IMR-90 (cell line): ENCODE data around the gene CXCL16. TPM values are rescaled to one million over a fixed set of nuclear protein-coding genes. Genes with fewer than 3 reads are reported as not detected.

Experiments used
- ATAC-seq: fragments of 200-7000 bp; cut with Tn5 transposase; 2 replicates; pipeline ENCODE4 v1.9.1; 2020; ENCODE audit warnings: low read depth, mild to moderate bottlenecking, moderate library complexity
- BruUV-seq: library from RNA; stranded (reverse); fragments of 400-500 nt; replicated peaks from 2 replicates; lab custom pipeline; 2021; lab: Mats Ljungman, UMichigan
- CTCF ChIA-PET: fragments of 300-600 bp; formaldehyde crosslinking; extraction: SDS; loops from one replicate; lab custom pipeline; 2021; ENCODE audit warnings: antibody characterized with exemption; lab: Yijun Ruan, JAX
- POLR2A ChIA-PET: fragments of 300-600 bp; sonication (Branson Sonifier 250); formaldehyde crosslinking; loops from one replicate; lab custom pipeline; 2022; ENCODE audit warnings: antibody characterized with exemption; ENCODE audit not compliant: unreplicated experiment; lab: Charles Lee
- DNase-seq: peaks from one replicate; pipeline ENCODE4 v3.0.0; 2013
- H2AFZ ChIP-seq: replicated peaks from 2 replicates; pipeline ENCODE3; 2013; ENCODE audit warnings: low read length, mild to moderate bottlenecking; ENCODE audit not compliant: poor library complexity
- H2AK5ac ChIP-seq: 2 replicates; pipeline ENCODE4 v1.6.1; 2013; ENCODE audit warnings: low read depth, low read length, inconsistent platforms
- H2AK9ac ChIP-seq: replicated peaks from 2 replicates; pipeline ENCODE3; 2013; ENCODE audit warnings: mild to moderate bottlenecking, low read depth, low read length, moderate library complexity; ENCODE audit not compliant: poor library complexity
- H2BK120ac ChIP-seq: 2 replicates; pipeline ENCODE4 v1.6.1; 2013; ENCODE audit warnings: low read depth, low read length, inconsistent platforms
- H2BK15ac ChIP-seq: 3 replicates; pipeline ENCODE4 v1.6.1; 2013; ENCODE audit warnings: low read depth, low read length, inconsistent platforms
- H2BK20ac ChIP-seq: 2 replicates; pipeline ENCODE4 v1.6.1; 2013; ENCODE audit warnings: low read depth, mild to moderate bottlenecking, inconsistent platforms, low read length, moderate library complexity
- H2BK5ac ChIP-seq: 2 replicates; pipeline ENCODE4 v1.6.1; 2013; ENCODE audit warnings: mild to moderate bottlenecking, low read depth, low read length, inconsistent platforms; ENCODE audit not compliant: poor library complexity, severe bottlenecking
- H3K14ac ChIP-seq: replicated peaks from 2 replicates; pipeline ENCODE4 v1.6.1; 2013; ENCODE audit warnings: low read depth, low read length, inconsistent platforms
- H3K18ac ChIP-seq: 2 replicates; pipeline ENCODE4 v1.6.1; 2013; ENCODE audit warnings: low read depth, low read length, control low read depth
- H3K23ac ChIP-seq: 2 replicates; pipeline ENCODE4 v1.6.1; 2013; ENCODE audit warnings: low read depth, low read length, inconsistent platforms
- H3K27ac ChIP-seq: 2 replicates; pipeline ENCODE4 v1.5.1; 2013; ENCODE audit warnings: mild to moderate bottlenecking, control low read depth, low read length; ENCODE audit not compliant: insufficient read depth
- H3K27me3 ChIP-seq: 2 replicates; pipeline ENCODE4 v1.6.1; 2013; ENCODE audit warnings: low read length; ENCODE audit not compliant: control insufficient read depth, insufficient read depth
- H3K36me3 ChIP-seq: 2 replicates; pipeline ENCODE4 v1.6.1; 2013; ENCODE audit warnings: low read length, mixed read lengths; ENCODE audit not compliant: control insufficient read depth, insufficient read depth
- H3K4ac ChIP-seq: 2 replicates; pipeline ENCODE4 v1.6.1; 2013; ENCODE audit warnings: low read depth, low read length, inconsistent platforms
- H3K4me1 ChIP-seq: 2 replicates; pipeline ENCODE4 v1.6.1; 2013; ENCODE audit warnings: low read length, mixed read lengths; ENCODE audit not compliant: control insufficient read depth, insufficient read depth
- H3K4me2 ChIP-seq: 2 replicates; pipeline ENCODE4 v1.6.1; 2013; ENCODE audit warnings: low read depth, mild to moderate bottlenecking, control low read depth, low read length, moderate library complexity
- H3K4me3 ChIP-seq: 2 replicates; pipeline ENCODE4 v1.5.1; 2013; ENCODE audit warnings: low read depth, mild to moderate bottlenecking, control low read depth, low read length, moderate library complexity; ENCODE audit not compliant: insufficient read depth
- H3K56ac ChIP-seq: 2 replicates; pipeline ENCODE4 v1.6.1; 2013; ENCODE audit warnings: low read length, inconsistent platforms; ENCODE audit not compliant: insufficient read depth; ENCODE audit errors: extremely low read depth
- H3K79me1 ChIP-seq, 2 experiments: 2 replicates each; pipeline ENCODE4 v1.6.1; 2013; ENCODE audit warnings: low read length in 2 of 2, inconsistent platforms in 1 of 2, low read depth in 1 of 2
- H3K9ac ChIP-seq: 2 replicates; pipeline ENCODE4 v1.6.1; 2013; ENCODE audit warnings: low read depth, low read length, control low read depth
- H3K9me1 ChIP-seq: 2 replicates; pipeline ENCODE4 v1.6.1; 2013; ENCODE audit warnings: low read length, inconsistent platforms; ENCODE audit not compliant: insufficient read depth
- H3K9me3 ChIP-seq: 2 replicates; pipeline ENCODE4 v1.6.1; 2013; ENCODE audit warnings: low read length; ENCODE audit not compliant: control insufficient read depth, insufficient read depth
- H4K20me1 ChIP-seq: 2 replicates; pipeline ENCODE4 v1.6.1; 2013; ENCODE audit warnings: low read length, inconsistent platforms; ENCODE audit not compliant: insufficient read depth
- H4K5ac ChIP-seq: 2 replicates; pipeline ENCODE4 v1.6.1; 2013; ENCODE audit warnings: mild to moderate bottlenecking, low read depth, low read length, control low read depth
- H4K8ac ChIP-seq, 2 experiments: 2 replicates each; pipeline ENCODE4 v1.6.1; 2013; ENCODE audit warnings: low read depth in 2 of 2, low read length in 2 of 2, control low read depth in 1 of 2, inconsistent platforms in 1 of 2
- H4K91ac ChIP-seq: 2 replicates; pipeline ENCODE4 v1.6.1; 2013; ENCODE audit warnings: low read depth, low read length, inconsistent platforms; ENCODE audit not compliant: insufficient read depth
- CTCF ChIP-seq: conservative IDR thresholded peaks from 2 replicates; pipeline ENCODE4 v1.5.1; 2012; ENCODE audit warnings: mild to moderate bottlenecking, low read depth, low read length, improper control_type of control experiment
- WGBS, 2 experiments: methylation state at CpG; one replicate each; pipeline versions ENCODE4 v1.1.5 to v1.1.7; 2013; ENCODE audit warnings: missing lambda C conversion rate in 2 of 2; ENCODE audit not compliant: insufficient read length in 1 of 2; ENCODE audit errors: extremely low coverage in 2 of 2; 5-methylcytosine and 5-hydroxymethylcytosine counted together
- dilution Hi-C: fragments of 300-500 bp; cut with HindIII; formaldehyde crosslinking; loops from one replicate; pipeline ENCODE4 v1.14.3; 2018; ENCODE audit warnings: low sequenced_read_pairs; ENCODE audit not compliant: unreplicated experiment
- in situ Hi-C: fragments of 300-500 bp; cut with MboI; formaldehyde crosslinking; loops from 3 replicates; pipeline ENCODE4 v1.14.3; 2019; ENCODE audit warnings: low sequenced_read_pairs, inconsistent platforms, mixed read lengths
- intact Hi-C: fragments of 100-400 bp; cut with micrococcal nuclease; formaldehyde crosslinking; loops from 2 replicates; pipeline ENCODE4 v1.10.0; 2022
- polyA plus RNA-seq, 3 experiments: library from polyadenylated mRNA; depleted of rRNA; stranded (reverse); fragments of >200 nt; gene quantifications; 2 replicates each; pipeline ENCODE4 v1.2.3, GENCODE V29; 2012; ENCODE audit warnings: low replicate concordance in 1 of 3
- total RNA-seq: library from RNA; depleted of rRNA; stranded (reverse); fragments of >200 nt; gene quantifications from 2 replicates; pipeline ENCODE4 v1.2.3, GENCODE V29; 2012

CXCL16 gene
- total and polyA plus RNA-seq, 2 of the 4 experiments (the other 2 are of a cell fraction) = 0.36 to 1.6 TPM

- Histone ChIP-seq H2BK5ac (no peak overlapping the region), H4K5ac (no peak overlapping the region), H3K4ac (no peak overlapping the region), H2BK20ac (no peak overlapping the region), H3K23ac (no peak overlapping the region), H3K4me1 (peaks cover 5% of the 10 kb centered on the region), H3K9me3 (no peaks in the 10 kb centered on the region), H3K27me3 (peaks cover 1% of the 10 kb centered on the region), H4K20me1 (0 out of 2 replicates have a peak, but pooled peaks cover 3% of the 10 kb centered on the region), H3K9ac (no peak overlapping the region), H3K4me3 (no peak overlapping the region), H3K14ac (no peak overlapping the region), H2AFZ (no peak overlapping the region), H3K18ac (no peak overlapping the region), H3K9me1 (peaks cover 5% of the 10 kb centered on the region), H3K36me3 (peaks cover 2% of the 10 kb centered on the region; the same call in 1 of the 2 replicates), H3K27ac (no peak overlapping the region), H2BK15ac (no peak overlapping the region), H2BK120ac (no peak overlapping the region), H3K56ac (no peak overlapping the region), H4K91ac (no peak overlapping the region), H2AK9ac (no peak overlapping the region), H4K8ac (no peak overlapping the region), H3K4me2 (no peak overlapping the region), H2AK5ac (no peak overlapping the region), H3K79me1 (no peaks in the 10 kb centered on the region)
- no TSS peak for BruUV-seq
- POLR2A ChIA-PET = no interaction called here
- in situ Hi-C loops = loop anchor here (10.0 kb wide), 1 partner anchor 165 kb away; no protein-coding TSS in a partner anchor
- DNase-seq = no peak
- no peak for ATAC-seq
- WGBS, 2 experiments = 87% methylated on average over 5 of the region's 15 CpGs; no CpG with 5 or more reads in 1 of the 2 experiments
- no peak for TF ChIP-seq CTCF
- dilution Hi-C loops = no loop called here
- CTCF ChIA-PET = no interaction called here
- intact Hi-C loops = no loop called here
Measured at GRCh38 chr17:4719684-4720221, 20.0 kb downstream of the CXCL16 start.
